GM12878 (cell line): ENCODE results near the gene TRPT1. TPM values are rescaled to one million over a fixed set of nuclear protein-coding genes. Genes with fewer than 3 reads are reported as not detected.

ENCODE experiments used
- ATAC-seq: fragments of 200-7000 bp; cut with Tn5 transposase; 3 replicates; pipeline ENCODE4 v1.9.1; 2020; ENCODE audit warnings: mild to moderate bottlenecking, moderate library complexity
- BruUV-seq: library from RNA; stranded (reverse); fragments of 400-500 nt; replicated peaks from 2 replicates; lab custom pipeline; 2021; lab: Mats Ljungman, UMichigan
- CTCF ChIA-PET: fragments of 300-600 bp; sonication (Branson Sonifier 250); formaldehyde crosslinking; extraction: SDS; loops from one replicate; lab custom pipeline; 2021; ENCODE audit warnings: inconsistent platforms; lab: Yijun Ruan, JAX
- POLR2A ChIA-PET: fragments of 350-600 bp; formaldehyde crosslinking; extraction: SDS; loops from one replicate; lab custom pipeline; 2021; ENCODE audit warnings: inconsistent platforms; lab: Charles Lee
- RAD21 ChIA-PET: fragments of 300-600 bp; sonication (Branson Sonifier 250); formaldehyde crosslinking; loops from one replicate; lab custom pipeline; 2023; ENCODE audit warnings: antibody characterized with exemption; ENCODE audit not compliant: unreplicated experiment; lab: Charles Lee
- SMC1A ChIA-PET: fragments of 300-600 bp; sonication (Branson Sonifier 250); formaldehyde crosslinking; loops from one replicate; lab custom pipeline; 2023; ENCODE audit not compliant: unreplicated experiment, uncharacterized antibody; lab: Charles Lee
- DNase-seq: peaks from one replicate; pipeline ENCODE4 v3.0.0-alpha.2; 2011; ENCODE audit warnings: low read depth, low spot score
- FAIRE-seq: peaks from 3 replicates; lab custom pipeline; 2011; peaks lifted over from hg19 to GRCh38; lab: Jason Lieb, UNC
- H2AFZ ChIP-seq: 2 replicates; pipeline ENCODE4 v1.6.0; 2011; ENCODE audit warnings: low read depth, low read length, control low read depth; ENCODE audit not compliant: control insufficient read depth
- H3K27ac ChIP-seq: 2 replicates; pipeline ENCODE4 v1.5.1; 2011; ENCODE audit warnings: control low read depth; ENCODE audit not compliant: control insufficient read depth, insufficient read depth
- H3K27me3 ChIP-seq, 2 experiments: replicated peaks in 1 of 2; 2 replicates each; pipeline versions ENCODE4 v1.6.0 to v1.6.1; 2011; ENCODE audit warnings: low read length in 1 of 2; ENCODE audit not compliant: control insufficient read depth in 2 of 2, insufficient read depth in 2 of 2
- H3K36me3 ChIP-seq, 2 experiments: 2 replicates each; pipeline ENCODE4 v1.5.1; 2011; ENCODE audit warnings: low read length in 1 of 2; ENCODE audit not compliant: control insufficient read depth in 2 of 2, insufficient read depth in 2 of 2
- H3K4me1 ChIP-seq: 2 replicates; pipeline ENCODE4 v1.6.1; 2011; ENCODE audit warnings: mild to moderate bottlenecking, low read length, moderate library complexity, mixed read lengths; ENCODE audit not compliant: control insufficient read depth, insufficient read depth
- H3K4me2 ChIP-seq: 2 replicates; pipeline ENCODE4 v1.6.0; 2011; ENCODE audit warnings: control low read depth; ENCODE audit not compliant: control insufficient read depth, insufficient read depth
- H3K4me3 ChIP-seq: fragments of 200-600 bp; sonication (generic); 2 replicates; pipeline ENCODE4 v1.5.1; 2016
- H3K79me2 ChIP-seq: 2 replicates; pipeline ENCODE4 v1.6.0; 2011; ENCODE audit warnings: low read length; ENCODE audit not compliant: control insufficient read depth, insufficient read depth
- H3K9ac ChIP-seq: 2 replicates; pipeline ENCODE4 v1.8.0; 2011; ENCODE audit warnings: low read length, control low read depth, mixed read lengths; ENCODE audit not compliant: control insufficient read depth, insufficient read depth
- H3K9me3 ChIP-seq: replicated peaks from 3 replicates; pipeline ENCODE4 v1.5.1; 2011; ENCODE audit warnings: mild to moderate bottlenecking, low read length; ENCODE audit not compliant: control insufficient read depth, insufficient read depth
- H4K20me1 ChIP-seq: 2 replicates; pipeline ENCODE4 v1.6.0; 2011; ENCODE audit not compliant: control insufficient read depth, insufficient read depth
- BHLHE40 ChIP-seq, 2 experiments: fragments of 450-650 bp in 1 of 2; IDR thresholded peaks; 2 replicates each; pipeline ENCODE4 v1.6.1; 2011 to 2017; ENCODE audit warnings: low read depth in 2 of 2, borderline replicate concordance in 1 of 2, improper control_type of control experiment in 1 of 2, low read length in 1 of 2, mild to moderate bottlenecking in 1 of 2
- EGR1 ChIP-seq, 2 experiments: IDR thresholded peaks; 1 replicate in 1 of 2; 2 replicates in 1 of 2; pipeline ENCODE4 v1.6.1; 2011 to 2012; ENCODE audit warnings: low read depth in 2 of 2, low read length in 2 of 2, borderline replicate concordance in 1 of 2, mild to moderate bottlenecking in 1 of 2, moderate library complexity in 1 of 2
- ETV6 ChIP-seq, 2 experiments: fragments of 450-650 bp in 1 of 2; IDR thresholded peaks in 1 of 2; conservative IDR thresholded peaks in 1 of 2; 2 replicates each; pipeline ENCODE4 v1.6.1; 2014; ENCODE audit warnings: antibody characterized with exemption in 1 of 2, borderline replicate concordance in 1 of 2, low read depth in 1 of 2, mild to moderate bottlenecking in 1 of 2, moderate library complexity in 1 of 2
- GATAD2B ChIP-seq: fragments of 450-650 bp; conservative IDR thresholded peaks from 2 replicates; pipeline ENCODE4 v1.6.1; 2017; ENCODE audit warnings: low read depth, mild to moderate bottlenecking, moderate library complexity
- HCFC1 ChIP-seq: fragments of 150-350 bp; IDR thresholded peaks from 2 replicates; pipeline ENCODE4 v1.6.1; 2014; ENCODE audit warnings: low read length
- HDAC2 ChIP-seq: fragments of 200-600 bp; sonication (generic); IDR thresholded peaks from 2 replicates; pipeline ENCODE4 v1.6.1; 2017
- HDGF ChIP-seq: fragments of 450-650 bp; IDR thresholded peaks from 2 replicates; pipeline ENCODE4 v1.6.1; 2016; ENCODE audit warnings: antibody characterized with exemption
- IKZF1 ChIP-seq: fragments of 450-650 bp; conservative IDR thresholded peaks from 2 replicates; pipeline ENCODE4 v1.6.1; 2017; ENCODE audit warnings: antibody characterized with exemption, mild to moderate bottlenecking
- IRF5 ChIP-seq: fragments of 450-650 bp; IDR thresholded peaks from 2 replicates; pipeline ENCODE4 v1.6.1; 2017; ENCODE audit warnings: borderline replicate concordance
- LARP7 ChIP-seq: fragments of 450-650 bp; IDR thresholded peaks from 2 replicates; pipeline ENCODE4 v1.6.1; 2017; ENCODE audit warnings: mild to moderate bottlenecking
- MAX ChIP-seq: IDR thresholded peaks from 2 replicates; pipeline ENCODE4 v1.6.1; 2012; ENCODE audit warnings: low read depth, low read length, improper control_type of control experiment
- NBN ChIP-seq: fragments of 450-650 bp; IDR thresholded peaks from 2 replicates; pipeline ENCODE4 v1.6.1; 2016
- NKRF ChIP-seq: fragments of 450-650 bp; conservative IDR thresholded peaks from 2 replicates; pipeline ENCODE4 v1.6.1; 2017; ENCODE audit warnings: mild to moderate bottlenecking, moderate library complexity
- POLR2AphosphoS5 ChIP-seq: IDR thresholded peaks from 2 replicates; pipeline ENCODE4 v1.6.1; 2011; ENCODE audit warnings: mild to moderate bottlenecking, low read length, inconsistent platforms
- RBBP5 ChIP-seq: fragments of 200-600 bp; sonication (generic); conservative IDR thresholded peaks from 2 replicates; pipeline ENCODE4 v1.6.1; 2016
- SMAD5 ChIP-seq: IDR thresholded peaks from 2 replicates; pipeline ENCODE4 v1.6.1; 2016; ENCODE audit warnings: antibody characterized with exemption, low read depth
- TBL1XR1 ChIP-seq: IDR thresholded peaks from 2 replicates; pipeline ENCODE4 v1.6.1; 2012; ENCODE audit warnings: low read depth, low read length, improper control_type of control experiment
- YY1 ChIP-seq: IDR thresholded peaks from 2 replicates; pipeline ENCODE4 v1.6.1; 2011; ENCODE audit warnings: low read depth, mild to moderate bottlenecking, low read length
- WGBS: methylation state at CpG from one replicate; pipeline ENCODE4 v1.1.6; 2016; ENCODE audit warnings: low lambda C conversion rate; ENCODE audit not compliant: insufficient replicate concordance, insufficient coverage; ENCODE audit errors: missing lambda C conversion rate; 5-methylcytosine and 5-hydroxymethylcytosine counted together
- in situ Hi-C: fragments of 300-500 bp; cut with MboI; formaldehyde crosslinking; loops from 9 replicates; pipeline ENCODE4 v1.14.3; 2018; ENCODE audit warnings: mixed read lengths
- intact Hi-C: fragments of 100-400 bp; cut with micrococcal nuclease; formaldehyde crosslinking; loops from one replicate; pipeline ENCODE4 v1.14.2; 2022; ENCODE audit not compliant: unreplicated experiment
- polyA plus RNA-seq, 11 experiments: library from polyadenylated mRNA; depleted of rRNA in 4 of 11; unstranded in 6 of 11; stranded (reverse) in 5 of 11; fragments of >200 nt; fragmentation: Nextera tagmentation in 4 of 11; fragmentation: Illumina TruSeq in 1 of 11; extraction: Ambion mirVana in 4 of 11; extraction: Trizol in 1 of 11; gene quantifications; 1 replicate in 1 of 11; 2 replicates in 10 of 11; pipeline versions ENCODE4 v1.2.1 to v1.2.3, GENCODE V29; 2011 to 2016; ENCODE audit warnings: inconsistent platforms in 2 of 11, missing spikeins in 2 of 11, low read depth in 1 of 11
- total RNA-seq, 4 experiments: library from RNA; depleted of rRNA in 3 of 4; stranded (reverse); fragments of >200 nt in 3 of 4; fragmentation: Illumina TruSeq in 1 of 4; extraction: Trizol in 1 of 4; gene quantifications; 2 replicates each; pipeline versions ENCODE4 v1.2.1 to v1.2.3, GENCODE V29; 2013 to 2021

TRPT1 gene
- total and polyA plus RNA-seq, 10 of the 15 experiments (the other 5 are each of a cell fraction or from before 2014, with no cell fraction given) = 7.1 to 63.0 (median 31.4) TPM

- intact Hi-C loops (no loop called here), in situ Hi-C loops (loop anchor here (25.0 kb wide), 1 partner anchor 1636 kb away; the partner anchor contains the start of genes CFL1, EFEMP2 and MUS81)
- peaks cover 20% of the 10 kb centered on the region for H3K4me1 ChIP-seq
- ChIA-PET POLR2A (interaction anchor here (0.5 to 9.7 kb wide), 18 partner anchors 9 to 112 kb away, joined by 3 to 85 read pairs (median 6); partner anchors contain the start of genes BAD, FERMT3, FKBP2 and PPP1R14B), SMC1A (interaction anchor here (1.0 to 5.4 kb wide), 7 partner anchors 10 to 75 kb away, joined by 3 to 56 read pairs (median 3); partner anchors contain the start of genes FERMT3 and FKBP2), RAD21 (interaction anchor here (0.8 to 3.3 kb wide), 10 partner anchors 10 to 109 kb away, joined by 3 to 34 read pairs (median 4); partner anchors contain the start of genes BAD, FERMT3, FKBP2 and PRDX5), CTCF (interaction anchor here (0.5 to 5.0 kb wide), 13 partner anchors 12 to 78 kb away, joined by 3 to 59 read pairs (median 4); partner anchors contain the start of genes FERMT3 and FKBP2)
- peaks cover 38% of the 10 kb centered on the region for H3K79me2 ChIP-seq
- DNase-seq (no peak), FAIRE-seq (peak; percentile 84), ATAC-seq (peak; percentile 67)
- 1% methylated on average over 26 of the region's 26 CpGs for WGBS
- H3K27me3 ChIP-seq = no peaks in the 10 kb centered on the region
- H3K4me3 ChIP-seq = peak overlapping the region; percentile 90
- no peaks in the 10 kb centered on the region for H3K9me3 ChIP-seq
- peak overlapping the region; percentile 54 for H2AFZ ChIP-seq
- H3K9ac ChIP-seq = peak overlapping the region; percentile 98
- TSS peak; percentile 72 for BruUV-seq
- peak overlapping the region; percentile 96 for H3K27ac ChIP-seq
- H3K36me3 ChIP-seq = peaks cover 9% of the 10 kb centered on the region in 2 experiments
- peak overlapping the region; percentile 98 for H3K4me2 ChIP-seq
- H4K20me1 ChIP-seq = no peaks in the 10 kb centered on the region
- TF ChIP-seq LARP7 (peak; percentile 75; the same call in 1 of the 2 replicates), YY1 (peak; percentile 45; the same call in 1 of the 2 replicates), HDAC2 (no peak), HDGF (peak; percentile 71; the same call in 1 of the 2 replicates), ETV6 (conservative IDR thresholded peaks at IDR 0.05 in 1 of 2, IDR thresholded peaks at IDR 0.05 in 1 of 2; ENCODE audit: borderline replicate concordance in 1 of 2, low read depth in 1 of 2) (peak in 1 of 2 experiments; percentile 28; a peak in 1 of 4 replicates), IRF5 (no peak), IKZF1 (peak; percentile 48), POLR2AphosphoS5 (peak; percentile 33), NBN (0 out of 2 replicates have a peak, but pooled peaks have one; percentile 28), NKRF (peak; percentile 74), TBL1XR1 (no peak), SMAD5 (peak; percentile 27; the same call in 1 of the 2 replicates), MAX (peak; percentile 29; the same call in 1 of the 2 replicates), GATAD2B (peak; percentile 38; the same call in 1 of the 2 replicates), RBBP5 (no peak), HCFC1 (no peak), EGR1 (IDR thresholded peaks at IDR 0.05; ENCODE audit: borderline replicate concordance in 1 of 2, low read depth in 2 of 2, low read length in 2 of 2) (peak in 1 of 2 experiments; percentile 52; a peak in 1 of 3 replicates), BHLHE40 (IDR thresholded peaks at IDR 0.05; ENCODE audit: borderline replicate concordance in 1 of 2, low read depth in 2 of 2, low read length in 1 of 2) (0 out of 4 replicates have a peak, but pooled peaks of 1 of the 2 experiments have one; percentile 19)
These were observed 593 bp upstream of the TRPT1 start for GRCh38 chr11:64226507-64227051.
